A549 (cell line): ENCODE data around the gene C1QC.

Experiments used
- EP300 ChIP-seq, 2 experiments: fragments of >200 bp; sonication (Bioruptor Twin); formaldehyde crosslinking; IDR thresholded peaks; 2 replicates in 1 of 2; 3 replicates in 1 of 2; pipeline ENCODE4 v1.6.1; 2016 to 2017
- FOSB ChIP-seq: fragments of 250-450 bp; sonication (Bioruptor Pico); IDR thresholded peaks from 2 replicates; pipeline ENCODE4 v1.5.0; 2020; ENCODE audit warnings: mild to moderate bottlenecking, moderate library complexity
- GATA3 ChIP-seq: IDR thresholded peaks from 2 replicates; pipeline ENCODE4 v1.6.1; 2012; ENCODE audit warnings: borderline replicate concordance
- JUN ChIP-seq, 2 experiments: fragments of >200 bp; sonication (Bioruptor Twin); formaldehyde crosslinking; IDR thresholded peaks; 2 replicates in 1 of 2; 3 replicates in 1 of 2; pipeline ENCODE4 v1.6.1; 2016 to 2017
- POLR2A ChIP-seq: IDR thresholded peaks from 2 replicates; pipeline ENCODE4 v1.6.1; 2012; ENCODE audit warnings: mild to moderate bottlenecking, low read length
- RARB ChIP-seq: fragments of 250-450 bp; sonication (Bioruptor Pico); IDR thresholded peaks from 2 replicates; pipeline ENCODE4 v1.8.0; 2021; ENCODE audit warnings: mild to moderate bottlenecking, moderate library complexity
- RCOR1 ChIP-seq: fragments of 150-350 bp; IDR thresholded peaks from 2 replicates; pipeline ENCODE4 v1.6.1; 2014; ENCODE audit warnings: antibody characterized with exemption, low read length, low read depth
- TF ChIP-seq, protein P1 (sequence below): fragments of >200 bp; sonication (Bioruptor Twin); formaldehyde crosslinking; IDR thresholded peaks from 3 replicates; pipeline ENCODE4 v1.5.1; 2016
- TF ChIP-seq, protein P2 (sequence below): fragments of 450-650 bp; IDR thresholded peaks from 2 replicates; pipeline ENCODE4 v1.6.1; 2014; ENCODE audit warnings: antibody characterized with exemption
- TF ChIP-seq, protein P3 (sequence below): fragments of 200-600 bp; sonication (generic); IDR thresholded peaks from 2 replicates; pipeline ENCODE4 v1.6.1; 2016; ENCODE audit warnings: antibody characterized with exemption, mild to moderate bottlenecking, moderate library complexity

DNA sequence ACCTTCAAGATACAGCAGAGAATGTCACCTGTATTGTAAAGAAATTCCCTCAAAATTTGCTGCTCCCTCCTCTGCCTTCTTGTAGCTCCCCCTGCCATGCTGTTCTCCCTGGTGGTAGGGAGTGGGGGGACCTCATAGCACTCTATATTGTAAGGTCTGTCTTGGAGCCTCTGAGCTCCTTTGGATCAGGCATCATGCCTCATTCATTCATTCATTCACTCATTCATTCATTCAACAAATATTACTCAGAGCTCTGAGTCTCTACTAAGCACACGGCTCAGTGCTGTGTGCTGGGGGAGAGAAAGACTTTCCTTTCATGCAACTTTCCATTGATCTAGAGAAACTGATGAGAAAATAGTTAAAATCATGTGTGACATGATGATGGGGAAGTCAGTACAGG, 40.1 kb downstream of the C1QC start:
- TF ChIP-seq, protein P1, sequence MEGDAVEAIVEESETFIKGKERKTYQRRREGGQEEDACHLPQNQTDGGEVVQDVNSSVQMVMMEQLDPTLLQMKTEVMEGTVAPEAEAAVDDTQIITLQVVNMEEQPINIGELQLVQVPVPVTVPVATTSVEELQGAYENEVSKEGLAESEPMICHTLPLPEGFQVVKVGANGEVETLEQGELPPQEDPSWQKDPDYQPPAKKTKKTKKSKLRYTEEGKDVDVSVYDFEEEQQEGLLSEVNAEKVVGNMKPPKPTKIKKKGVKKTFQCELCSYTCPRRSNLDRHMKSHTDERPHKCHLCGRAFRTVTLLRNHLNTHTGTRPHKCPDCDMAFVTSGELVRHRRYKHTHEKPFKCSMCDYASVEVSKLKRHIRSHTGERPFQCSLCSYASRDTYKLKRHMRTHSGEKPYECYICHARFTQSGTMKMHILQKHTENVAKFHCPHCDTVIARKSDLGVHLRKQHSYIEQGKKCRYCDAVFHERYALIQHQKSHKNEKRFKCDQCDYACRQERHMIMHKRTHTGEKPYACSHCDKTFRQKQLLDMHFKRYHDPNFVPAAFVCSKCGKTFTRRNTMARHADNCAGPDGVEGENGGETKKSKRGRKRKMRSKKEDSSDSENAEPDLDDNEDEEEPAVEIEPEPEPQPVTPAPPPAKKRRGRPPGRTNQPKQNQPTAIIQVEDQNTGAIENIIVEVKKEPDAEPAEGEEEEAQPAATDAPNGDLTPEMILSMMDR: no peak
- no peak for TF ChIP-seq EP300 (IDR thresholded peaks at IDR 0.05)
- no peak for TF ChIP-seq POLR2A
- TF ChIP-seq GATA3: no peak
- no peak for TF ChIP-seq RARB (CRISPR knock-in tag)
- TF ChIP-seq, protein P2, sequence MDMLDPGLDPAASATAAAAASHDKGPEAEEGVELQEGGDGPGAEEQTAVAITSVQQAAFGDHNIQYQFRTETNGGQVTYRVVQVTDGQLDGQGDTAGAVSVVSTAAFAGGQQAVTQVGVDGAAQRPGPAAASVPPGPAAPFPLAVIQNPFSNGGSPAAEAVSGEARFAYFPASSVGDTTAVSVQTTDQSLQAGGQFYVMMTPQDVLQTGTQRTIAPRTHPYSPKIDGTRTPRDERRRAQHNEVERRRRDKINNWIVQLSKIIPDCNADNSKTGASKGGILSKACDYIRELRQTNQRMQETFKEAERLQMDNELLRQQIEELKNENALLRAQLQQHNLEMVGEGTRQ: no peak
- TF ChIP-seq RCOR1: no peak
- TF ChIP-seq JUN (IDR thresholded peaks at IDR 0.05): no peak
- TF ChIP-seq FOSB (CRISPR knock-in tag): no peak
- TF ChIP-seq, protein P3, sequence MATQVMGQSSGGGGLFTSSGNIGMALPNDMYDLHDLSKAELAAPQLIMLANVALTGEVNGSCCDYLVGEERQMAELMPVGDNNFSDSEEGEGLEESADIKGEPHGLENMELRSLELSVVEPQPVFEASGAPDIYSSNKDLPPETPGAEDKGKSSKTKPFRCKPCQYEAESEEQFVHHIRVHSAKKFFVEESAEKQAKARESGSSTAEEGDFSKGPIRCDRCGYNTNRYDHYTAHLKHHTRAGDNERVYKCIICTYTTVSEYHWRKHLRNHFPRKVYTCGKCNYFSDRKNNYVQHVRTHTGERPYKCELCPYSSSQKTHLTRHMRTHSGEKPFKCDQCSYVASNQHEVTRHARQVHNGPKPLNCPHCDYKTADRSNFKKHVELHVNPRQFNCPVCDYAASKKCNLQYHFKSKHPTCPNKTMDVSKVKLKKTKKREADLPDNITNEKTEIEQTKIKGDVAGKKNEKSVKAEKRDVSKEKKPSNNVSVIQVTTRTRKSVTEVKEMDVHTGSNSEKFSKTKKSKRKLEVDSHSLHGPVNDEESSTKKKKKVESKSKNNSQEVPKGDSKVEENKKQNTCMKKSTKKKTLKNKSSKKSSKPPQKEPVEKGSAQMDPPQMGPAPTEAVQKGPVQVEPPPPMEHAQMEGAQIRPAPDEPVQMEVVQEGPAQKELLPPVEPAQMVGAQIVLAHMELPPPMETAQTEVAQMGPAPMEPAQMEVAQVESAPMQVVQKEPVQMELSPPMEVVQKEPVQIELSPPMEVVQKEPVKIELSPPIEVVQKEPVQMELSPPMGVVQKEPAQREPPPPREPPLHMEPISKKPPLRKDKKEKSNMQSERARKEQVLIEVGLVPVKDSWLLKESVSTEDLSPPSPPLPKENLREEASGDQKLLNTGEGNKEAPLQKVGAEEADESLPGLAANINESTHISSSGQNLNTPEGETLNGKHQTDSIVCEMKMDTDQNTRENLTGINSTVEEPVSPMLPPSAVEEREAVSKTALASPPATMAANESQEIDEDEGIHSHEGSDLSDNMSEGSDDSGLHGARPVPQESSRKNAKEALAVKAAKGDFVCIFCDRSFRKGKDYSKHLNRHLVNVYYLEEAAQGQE: no peak
